GM19455 (cell line): ENCODE results near the gene SP5.
"Not testable (repeated sequence)": the region's sequence is repeated elsewhere in the genome, so short reads cannot be mapped to it uniquely, and the experiment has no call there.

ENCODE experiments used
- ATAC-seq: cut with Tn5 transposase; IDR thresholded peaks from one replicate; pipeline ENCODE4 v1.9.1; 2021; ENCODE audit not compliant: unreplicated experiment

Gene SP5

GRCh38 chr2:170715062-170715931 lies at the start of gene SP5:
TSS of gene SP5 (plus strand) at chr2:170715337. CDS start at chr2:170715513, 176 bp downstream.
- ATAC-seq = no peak

DNA sequence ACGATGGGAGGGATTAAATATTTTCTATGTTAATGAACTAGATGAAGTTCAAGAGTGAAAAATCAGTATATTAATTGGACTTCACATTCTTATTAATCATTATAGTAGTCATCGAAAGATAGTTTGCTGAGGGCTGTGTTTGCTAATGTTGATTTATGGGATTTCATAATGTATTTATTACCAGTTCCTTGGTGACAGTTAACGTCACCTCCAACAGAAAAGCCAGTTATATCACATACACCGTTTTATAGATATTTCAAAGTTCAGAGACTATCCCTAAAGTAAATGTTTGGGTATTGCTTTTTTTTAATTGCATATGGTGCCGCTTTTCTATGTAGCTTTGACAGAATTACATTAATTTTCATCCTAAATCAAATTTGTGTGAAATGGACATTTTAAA lies 49.4 kb upstream of the SP5 start:
- no peak for ATAC-seq

DNA sequence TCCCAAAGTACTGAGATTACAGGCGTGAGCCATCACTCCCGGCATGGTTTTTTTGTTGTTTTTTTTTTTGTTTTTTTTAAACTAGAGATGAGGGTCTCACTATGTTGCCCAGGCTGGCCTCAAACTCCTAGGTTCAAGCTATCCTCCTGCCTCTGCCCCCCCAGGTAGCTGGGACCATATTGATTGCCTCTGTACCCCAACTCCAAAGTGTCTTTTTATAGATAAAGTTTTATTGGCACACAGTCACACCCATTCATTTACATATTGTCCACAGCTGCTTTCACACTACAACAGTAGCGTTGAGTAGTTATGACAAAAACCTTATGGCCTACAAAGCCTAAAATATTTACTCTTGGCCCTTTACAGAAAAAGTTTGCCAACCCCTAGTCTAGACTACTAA lies 45.2 kb upstream of the SP5 start:
- no peak for ATAC-seq

DNA sequence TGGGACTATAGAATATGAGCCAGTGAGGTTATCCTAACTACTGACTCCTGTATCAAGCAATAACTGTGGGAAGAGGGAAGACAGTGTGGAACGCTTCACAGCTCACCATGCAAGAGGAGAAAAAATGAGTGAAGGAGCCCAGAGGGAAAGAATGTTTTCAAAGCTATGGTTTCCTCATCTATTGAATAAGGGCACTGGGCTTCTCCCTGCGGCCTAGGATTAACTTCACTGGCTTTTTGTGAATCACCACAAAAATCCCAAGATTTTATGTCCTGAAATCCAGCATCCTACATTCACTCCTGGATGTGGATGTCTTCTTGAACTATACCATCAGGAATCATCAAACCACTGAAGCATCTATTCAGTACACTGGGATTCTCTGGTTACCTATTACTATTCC lies 44.5 kb upstream of the SP5 start:
- no peak for ATAC-seq

DNA sequence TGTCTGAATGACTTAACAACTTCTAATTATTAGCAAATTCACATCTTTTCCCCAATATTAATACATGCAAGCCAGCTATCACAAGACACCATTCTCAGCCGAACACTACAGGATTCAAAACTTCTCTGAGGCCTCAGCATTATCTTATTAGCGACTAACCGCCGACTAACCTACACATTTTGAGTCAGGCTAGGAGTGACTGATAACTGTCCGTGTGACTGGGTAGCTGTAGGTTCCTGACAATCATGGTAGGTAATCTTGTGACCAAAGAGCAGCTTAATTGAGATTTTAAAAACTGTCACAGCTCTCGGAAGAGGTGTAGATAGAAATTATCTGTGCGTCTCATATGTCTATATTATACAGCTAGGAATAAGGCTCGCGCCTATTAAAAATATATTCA lies 44.1 kb upstream of the SP5 start:
- ATAC-seq = no peak

GRCh38 chr2:170674282-170674681 lies 40.9 kb upstream of the SP5 start:
- ATAC-seq = not testable (repeated sequence)

- ATAC-seq = no peak
Measured at GRCh38 chr2:170675701-170676100, 39.4 kb upstream of the SP5 start.

GRCh38 chr2:170679607-170680079 lies 35.5 kb upstream of the SP5 start:
- no peak for ATAC-seq

DNA sequence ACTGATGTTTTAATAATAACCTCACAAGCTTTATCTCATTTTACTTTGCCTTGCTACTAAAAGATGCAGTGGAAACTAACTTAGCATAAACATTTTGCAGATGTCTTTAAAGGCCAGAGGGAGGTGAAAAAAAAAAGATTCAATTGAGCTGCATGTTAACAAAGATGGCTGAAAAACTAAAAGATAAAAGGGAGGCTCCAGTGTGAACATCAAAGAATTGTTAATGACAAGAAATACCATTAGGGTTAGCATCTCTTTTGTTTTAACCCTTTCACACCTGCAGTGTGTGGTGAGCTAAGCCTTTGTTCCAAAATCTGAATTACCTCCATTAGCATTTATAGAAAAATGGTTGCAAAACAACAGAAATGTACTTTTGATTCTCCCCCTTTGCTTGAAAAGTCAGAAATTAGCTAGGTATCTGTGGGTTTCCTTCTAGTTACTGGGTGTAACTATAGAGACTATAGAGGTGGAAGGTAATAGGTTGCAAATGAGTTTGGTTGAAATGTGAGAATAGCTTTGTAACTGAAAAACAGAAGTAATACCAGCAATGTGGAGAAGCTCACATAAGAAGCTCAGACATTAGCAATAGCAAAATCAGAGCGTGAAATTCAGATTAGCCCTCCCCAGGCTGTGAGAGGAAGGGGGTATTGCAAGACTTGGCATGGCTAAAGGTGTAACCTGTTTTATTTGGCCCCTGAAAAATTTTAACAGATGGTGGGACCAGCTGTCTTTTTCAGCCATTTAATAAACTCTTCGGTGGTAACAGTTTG lies 34.8 kb upstream of the SP5 start:
- ATAC-seq = peak; percentile 96

DNA sequence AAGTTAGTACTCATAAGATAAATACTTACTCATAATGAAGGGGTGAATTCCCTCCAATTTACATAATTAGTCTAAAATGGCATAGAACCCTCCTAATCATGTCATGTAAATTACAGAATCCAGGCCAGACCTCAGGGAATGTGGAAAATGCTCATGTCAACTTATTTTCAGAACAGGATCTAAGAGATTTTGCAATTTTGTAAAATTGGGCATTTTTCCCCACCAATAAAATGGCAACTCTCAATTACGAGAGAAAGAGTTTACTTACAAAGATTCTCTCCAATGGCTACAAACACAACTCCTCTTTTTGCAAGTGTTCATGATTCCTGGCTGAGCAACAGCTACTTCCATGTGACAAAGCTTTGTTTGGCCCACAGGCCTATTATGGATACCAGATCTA lies 33.8 kb upstream of the SP5 start:
- no peak for ATAC-seq

DNA sequence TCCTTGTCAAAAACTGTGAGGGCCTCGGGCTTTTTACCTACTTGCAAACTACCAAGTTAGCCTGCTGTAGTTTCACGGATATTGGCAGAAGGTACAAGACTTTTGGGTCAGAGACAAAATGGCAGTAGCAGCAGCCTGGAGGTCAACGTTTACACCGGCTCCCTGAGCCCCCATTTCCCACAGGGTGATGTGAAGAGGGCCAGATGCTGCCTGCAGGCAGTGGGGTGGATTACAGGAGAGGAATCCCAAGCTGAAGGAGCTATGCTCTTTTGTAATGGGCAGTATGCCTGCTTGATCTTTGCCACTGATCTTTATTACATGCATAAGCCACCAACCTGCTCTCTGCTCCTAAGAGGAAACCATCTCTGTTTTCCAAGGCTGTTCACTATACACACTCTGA lies 29.5 kb upstream of the SP5 start:
- no peak for ATAC-seq

DNA sequence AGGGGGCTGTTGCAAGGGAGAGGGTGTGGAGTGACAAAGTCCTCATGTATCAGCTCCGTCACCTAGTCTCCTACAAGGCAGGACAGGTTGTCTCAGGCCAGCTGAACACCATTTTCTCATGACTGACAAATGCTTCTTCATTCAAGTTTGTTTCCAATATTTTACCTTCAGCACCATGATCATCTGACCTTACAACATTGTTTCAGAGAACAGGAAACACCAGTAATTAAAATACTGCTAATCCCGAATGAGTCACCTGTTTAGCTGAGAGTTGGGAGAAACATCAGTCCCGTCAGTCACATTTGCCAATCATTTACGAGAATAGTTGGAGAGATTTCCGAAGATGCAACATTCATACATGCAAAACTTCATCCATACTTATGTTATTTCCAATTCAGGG lies 25.7 kb upstream of the SP5 start:
- no peak for ATAC-seq

- ATAC-seq = no peak
Measured at GRCh38 chr2:170690640-170691039, 24.5 kb upstream of the SP5 start.

- no peak for ATAC-seq
Measured at GRCh38 chr2:170694316-170694715, 20.8 kb upstream of the SP5 start.

DNA sequence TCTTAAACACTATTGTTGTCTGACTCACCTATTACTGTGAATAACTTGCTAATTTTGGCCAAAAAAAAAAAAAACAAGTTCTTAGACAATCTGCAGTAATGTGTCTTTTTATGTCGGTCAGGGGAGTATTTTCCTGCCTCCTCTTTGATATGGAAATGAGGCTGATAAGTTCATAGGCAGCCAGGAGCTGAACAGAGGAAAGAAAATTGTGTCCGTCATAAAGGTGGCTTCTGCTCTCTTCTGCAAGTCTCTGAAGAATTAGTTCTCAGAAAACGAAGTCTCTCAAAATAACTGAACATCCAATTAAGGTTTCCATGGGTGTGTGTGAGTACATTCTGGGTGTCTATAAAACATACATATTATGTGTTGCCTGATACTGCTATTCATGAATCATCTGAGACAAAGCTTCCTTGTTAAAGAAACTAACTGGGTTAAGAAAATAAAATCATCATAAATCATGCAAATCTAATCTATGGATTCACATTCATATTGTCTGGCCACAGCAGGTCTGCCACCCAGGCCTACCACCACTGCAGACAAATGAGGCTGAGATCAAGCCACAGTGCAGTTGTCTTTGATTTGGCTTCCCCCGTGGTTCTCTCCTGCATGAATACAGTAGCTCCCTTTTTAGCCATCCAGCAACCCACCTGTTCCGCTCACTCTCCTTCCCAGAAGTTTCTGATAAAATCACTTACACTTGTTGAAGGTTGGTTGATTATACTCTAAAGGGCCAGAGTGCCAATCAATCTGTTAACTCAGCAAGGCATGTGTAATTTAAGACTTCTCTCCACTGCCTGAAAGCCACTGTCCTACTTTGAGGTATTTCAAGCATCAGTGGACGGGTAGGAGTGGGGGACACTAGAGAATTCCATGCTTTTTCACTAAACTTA lies 19.4 kb upstream of the SP5 start:
- no peak for ATAC-seq

DNA sequence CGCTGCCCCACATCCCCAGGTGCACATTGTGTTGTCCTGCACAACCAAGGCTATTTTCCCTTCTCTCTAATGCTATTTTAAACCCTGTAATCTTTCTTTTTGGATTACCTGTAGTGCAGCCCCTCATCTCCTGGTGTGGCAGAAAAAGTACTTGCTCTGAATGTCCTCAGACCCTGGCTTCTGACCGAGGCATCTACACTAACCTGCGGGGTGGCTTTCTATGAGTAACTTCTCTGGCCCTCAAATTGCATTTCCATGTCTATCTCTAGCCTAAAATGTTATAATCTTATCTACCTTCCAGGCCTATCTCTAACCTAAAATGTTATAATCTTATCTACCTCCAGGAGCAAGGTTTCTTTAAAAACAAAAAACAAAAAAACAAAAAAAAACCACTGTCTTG lies 18.2 kb upstream of the SP5 start:
- no peak for ATAC-seq

DNA sequence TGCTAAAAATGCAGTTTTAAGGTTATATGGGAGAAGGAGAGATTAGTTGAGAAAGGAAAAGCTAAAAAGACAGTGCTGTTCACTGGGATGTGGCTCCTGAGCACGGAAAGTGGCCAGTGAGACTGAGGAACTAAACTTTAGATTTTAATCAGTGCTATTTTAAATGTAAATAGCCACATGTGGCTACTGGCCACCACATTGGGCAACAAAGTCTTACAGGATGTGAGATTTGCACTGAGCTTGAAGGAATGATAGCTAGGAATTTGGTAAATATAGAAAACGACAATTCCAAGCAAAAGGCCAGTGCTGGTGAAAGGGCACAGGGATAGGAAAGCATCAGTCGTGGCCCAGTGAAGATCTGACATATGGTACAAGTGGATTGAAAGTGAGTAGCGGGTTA lies 14.1 kb upstream of the SP5 start:
- no peak for ATAC-seq

DNA sequence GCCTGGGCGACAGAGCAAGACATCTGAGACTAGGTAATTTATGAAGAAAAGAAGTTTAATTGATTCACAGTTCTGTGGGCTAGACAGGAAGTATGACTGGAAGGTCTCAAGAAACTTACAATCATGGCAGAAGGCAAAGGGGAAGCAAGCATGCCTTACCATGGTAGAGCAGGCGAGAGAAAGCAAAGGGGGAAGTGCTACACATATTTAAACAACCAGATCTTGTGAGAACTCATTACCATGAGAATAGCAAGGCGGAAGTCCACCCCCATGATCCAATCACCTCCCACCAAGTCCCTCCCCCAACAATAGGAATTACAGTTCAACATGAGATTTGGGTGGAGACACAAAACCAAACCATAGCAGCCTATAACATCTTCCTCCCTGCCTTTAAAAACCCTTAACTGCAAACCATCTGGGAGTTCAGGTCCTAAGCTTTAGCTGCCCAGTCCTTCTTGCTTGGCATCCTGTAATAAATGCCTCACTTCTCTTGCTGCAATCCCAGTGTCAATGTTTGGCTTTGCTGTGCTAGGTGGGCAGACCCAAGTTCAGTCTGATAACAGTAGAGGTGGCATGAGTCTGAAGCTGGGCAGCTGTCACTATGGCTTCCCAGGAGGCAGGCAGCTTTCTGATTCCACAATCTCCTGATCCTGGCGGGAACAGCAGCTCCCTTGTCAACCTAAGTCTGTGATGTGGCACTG lies 11.2 kb upstream of the SP5 start:
- no peak for ATAC-seq

DNA sequence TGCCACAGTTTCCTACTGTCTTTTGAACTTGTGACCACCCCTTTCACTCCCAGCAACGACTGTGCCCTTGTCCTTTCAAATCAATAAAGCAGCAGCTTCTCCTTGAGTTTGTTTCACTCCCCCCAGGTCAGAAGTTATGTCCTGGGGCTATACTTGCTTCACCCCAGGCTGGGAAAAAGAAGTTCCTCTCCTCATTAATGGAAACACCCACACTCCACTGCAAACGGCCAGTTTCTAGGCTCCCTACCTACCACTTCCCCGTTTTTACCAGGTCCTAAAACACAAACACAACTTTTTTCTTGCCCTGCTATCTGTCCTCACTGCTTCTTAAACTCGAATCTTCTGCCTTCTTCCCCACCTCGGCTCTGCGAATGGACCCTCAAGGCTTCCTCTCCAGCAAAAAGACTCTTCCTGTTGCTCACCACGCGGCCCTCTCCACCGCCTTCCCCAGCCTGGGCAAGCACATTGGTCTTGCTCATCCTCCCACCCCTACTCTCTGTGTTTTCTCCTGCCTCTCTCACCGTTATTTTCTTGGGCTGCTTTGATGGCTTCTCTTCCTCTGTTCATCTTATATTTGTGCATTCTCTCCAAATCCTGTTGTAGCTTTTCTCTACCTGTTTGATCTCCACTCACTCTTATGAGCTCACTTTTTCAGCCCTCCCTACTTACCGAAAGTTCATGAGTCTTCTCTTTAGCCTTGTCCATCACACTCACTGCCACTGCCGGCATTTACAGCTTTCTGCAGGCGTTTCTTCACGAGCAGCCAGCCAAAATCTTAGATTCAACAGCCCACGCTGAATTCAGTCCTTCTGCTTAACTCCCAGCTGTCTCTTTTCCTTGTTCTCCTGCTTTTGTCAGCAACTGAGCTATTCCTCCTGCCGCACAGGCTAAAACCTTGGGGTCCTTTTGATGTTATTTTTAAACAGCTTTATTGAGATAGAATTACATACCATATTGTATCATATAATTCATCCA lies 7.0 kb upstream of the SP5 start:
- no peak for ATAC-seq
